Upper lobe of left lung (tissue), 4 donors: ENCODE data around the gene LOXL1.

Experiments used
- CTCF ChIP-seq, 6 experiments: fragments of 450-650 bp in 4 of 6; fragments of 200-600 bp in 2 of 6; sonication (generic) in 2 of 6; IDR thresholded peaks; one replicate each; pipeline ENCODE4 v1.5.1; 2016 to 2019; ENCODE audit warnings: antibody characterized with exemption in 6 of 6
- EP300 ChIP-seq, 4 donors: sonication (generic); formaldehyde crosslinking; IDR thresholded peaks; one replicate each; pipeline ENCODE4 v1.5.1; 2017; ENCODE audit warnings: antibody characterized with exemption in 4 of 4, control low read depth in 2 of 4
- POLR2A ChIP-seq, 4 donors: fragments of 450-650 bp; IDR thresholded peaks; one replicate each; pipeline ENCODE4 v1.5.1; 2016 to 2017; ENCODE audit warnings: antibody characterized with exemption in 4 of 4, mild to moderate bottlenecking in 2 of 4
- POLR2AphosphoS5 ChIP-seq, 2 donors: sonication (generic); formaldehyde crosslinking; IDR thresholded peaks; one replicate each; pipeline ENCODE4 v1.5.1; 2017; ENCODE audit warnings: antibody characterized with exemption in 2 of 2

- TF ChIP-seq CTCF (IDR thresholded peaks at IDR 0.05) (no peak), POLR2A (IDR thresholded peaks at IDR 0.05) (no peak), EP300 (IDR thresholded peaks at IDR 0.05) (no peak), POLR2AphosphoS5 (IDR thresholded peaks at IDR 0.05) (no peak)
Observed at GRCh38 chr15:73924171-73924921, 1.9 kb upstream of the LOXL1 start.
